Measurements from ENCODE around the gene RP9. TPM values are rescaled to one million over a fixed set of nuclear protein-coding genes. Genes with fewer than 3 reads are reported as not detected.

Gene RP9
- total and polyA plus RNA-seq, 2 of the 4 experiments (the other 2 are of a cell fraction) = 9.5 to 18.1 TPM

- Histone ChIP-seq H3K14ac (replicated peaks; ENCODE audit: low read depth, low read length) (no peak overlapping the region), H3K9ac (ENCODE audit: low read depth, low read length) (no peak overlapping the region), H3K9me3 (ENCODE audit: control insufficient read depth, insufficient read depth, low read length) (peaks cover 7% of the 10 kb centered on the region; the same call in 1 of the 2 replicates), H4K5ac (ENCODE audit: low read depth, low read length) (no peak overlapping the region), H3K4me3 (ENCODE audit: insufficient read depth, low read depth, low read length) (no peak overlapping the region), H3K23ac (ENCODE audit: low read depth, low read length) (no peak overlapping the region), H3K4me2 (ENCODE audit: low read depth, low read length) (no peak overlapping the region), H2BK20ac (ENCODE audit: low read depth, low read length) (no peak overlapping the region), H3K27ac (ENCODE audit: insufficient read depth, low read length) (no peak overlapping the region), H2BK120ac (ENCODE audit: low read depth, low read length) (no peak overlapping the region), H2AK5ac (ENCODE audit: low read depth, low read length) (no peak overlapping the region), H2BK5ac (ENCODE audit: low read depth, low read length, poor library complexity, severe bottlenecking) (no peak overlapping the region), H3K4ac (ENCODE audit: low read depth, low read length) (no peak overlapping the region), H3K79me1 (ENCODE audit: low read depth in 1 of 2, low read length in 2 of 2) (peaks cover 4 to 11% of the 10 kb centered on the region in 2 experiments; a peak in 3 of 4 replicates), H2AFZ (replicated peaks; ENCODE audit: low read length, poor library complexity) (no peak overlapping the region), H3K36me3 (ENCODE audit: control insufficient read depth, insufficient read depth, low read length) (no peaks in the 10 kb centered on the region), H4K91ac (ENCODE audit: insufficient read depth, low read depth, low read length) (no peak overlapping the region), H3K9me1 (ENCODE audit: insufficient read depth, low read length) (no peaks in the 10 kb centered on the region), H4K8ac (ENCODE audit: low read depth in 2 of 2, low read length in 2 of 2) (no peak overlapping the region), H2AK9ac (replicated peaks; ENCODE audit: low read depth, low read length, poor library complexity) (no peak overlapping the region), H2BK15ac (ENCODE audit: low read depth, low read length) (no peak overlapping the region), H3K4me1 (ENCODE audit: control insufficient read depth, insufficient read depth, low read length) (no peaks in the 10 kb centered on the region), H3K56ac (ENCODE audit: extremely low read depth, insufficient read depth, low read length) (no peak overlapping the region), H3K27me3 (ENCODE audit: control insufficient read depth, insufficient read depth, low read length) (no peaks in the 10 kb centered on the region), H4K20me1 (ENCODE audit: insufficient read depth, low read length) (0 out of 2 replicates have a peak, but pooled peaks cover 3% of the 10 kb centered on the region), H3K18ac (ENCODE audit: low read depth, low read length) (no peak overlapping the region)
- DNase-seq = no peak
- no CpG with 5 or more reads among the region's 1 CpG for WGBS, 2 experiments (ENCODE audit: extremely low coverage in 2 of 2, insufficient read length in 1 of 2)
- dilution Hi-C loops (cut with HindIII; ENCODE audit: low sequenced_read_pairs, unreplicated experiment) = no loop called here
- in situ Hi-C loops (cut with MboI; ENCODE audit: low sequenced_read_pairs) = no loop called here
- TF ChIP-seq MAZ (IDR thresholded peaks at IDR 0.05; ENCODE audit: borderline replicate concordance, low read depth, low read length) (no peak), CEBPB (IDR thresholded peaks at IDR 0.05; ENCODE audit: low read depth, low read length) (no peak), NFE2L2 (IDR thresholded peaks at IDR 0.05; ENCODE audit: low read depth, low read length) (no peak), MAFK (IDR thresholded peaks at IDR 0.05; ENCODE audit: low read depth, low read length) (no peak), CHD1 (IDR thresholded peaks at IDR 0.05; ENCODE audit: low read depth, low read length) (no peak), RAD21 (IDR thresholded peaks at IDR 0.05; ENCODE audit: low read length) (no peak), RFX5 (IDR thresholded peaks at IDR 0.05; ENCODE audit: low read depth, low read length) (no peak), ELK1 (IDR thresholded peaks at IDR 0.05; ENCODE audit: borderline replicate concordance, low read depth, low read length) (no peak), MXI1 (IDR thresholded peaks at IDR 0.05; ENCODE audit: borderline replicate concordance, low read depth, low read length) (no peak), SMC3 (IDR thresholded peaks at IDR 0.05; ENCODE audit: low read depth, low read length) (no peak), FOS (IDR thresholded peaks at IDR 0.05; ENCODE audit: low read depth, low read length) (no peak), RCOR1 (IDR thresholded peaks at IDR 0.05; ENCODE audit: insufficient replicate concordance, low read length) (no peak)
- TF ChIP-seq, protein P1, sequence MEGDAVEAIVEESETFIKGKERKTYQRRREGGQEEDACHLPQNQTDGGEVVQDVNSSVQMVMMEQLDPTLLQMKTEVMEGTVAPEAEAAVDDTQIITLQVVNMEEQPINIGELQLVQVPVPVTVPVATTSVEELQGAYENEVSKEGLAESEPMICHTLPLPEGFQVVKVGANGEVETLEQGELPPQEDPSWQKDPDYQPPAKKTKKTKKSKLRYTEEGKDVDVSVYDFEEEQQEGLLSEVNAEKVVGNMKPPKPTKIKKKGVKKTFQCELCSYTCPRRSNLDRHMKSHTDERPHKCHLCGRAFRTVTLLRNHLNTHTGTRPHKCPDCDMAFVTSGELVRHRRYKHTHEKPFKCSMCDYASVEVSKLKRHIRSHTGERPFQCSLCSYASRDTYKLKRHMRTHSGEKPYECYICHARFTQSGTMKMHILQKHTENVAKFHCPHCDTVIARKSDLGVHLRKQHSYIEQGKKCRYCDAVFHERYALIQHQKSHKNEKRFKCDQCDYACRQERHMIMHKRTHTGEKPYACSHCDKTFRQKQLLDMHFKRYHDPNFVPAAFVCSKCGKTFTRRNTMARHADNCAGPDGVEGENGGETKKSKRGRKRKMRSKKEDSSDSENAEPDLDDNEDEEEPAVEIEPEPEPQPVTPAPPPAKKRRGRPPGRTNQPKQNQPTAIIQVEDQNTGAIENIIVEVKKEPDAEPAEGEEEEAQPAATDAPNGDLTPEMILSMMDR (conservative IDR thresholded peaks at IDR 0.05; ENCODE audit: low read depth, low read length) = no peak
- TF ChIP-seq, protein P2, sequence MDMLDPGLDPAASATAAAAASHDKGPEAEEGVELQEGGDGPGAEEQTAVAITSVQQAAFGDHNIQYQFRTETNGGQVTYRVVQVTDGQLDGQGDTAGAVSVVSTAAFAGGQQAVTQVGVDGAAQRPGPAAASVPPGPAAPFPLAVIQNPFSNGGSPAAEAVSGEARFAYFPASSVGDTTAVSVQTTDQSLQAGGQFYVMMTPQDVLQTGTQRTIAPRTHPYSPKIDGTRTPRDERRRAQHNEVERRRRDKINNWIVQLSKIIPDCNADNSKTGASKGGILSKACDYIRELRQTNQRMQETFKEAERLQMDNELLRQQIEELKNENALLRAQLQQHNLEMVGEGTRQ (IDR thresholded peaks at IDR 0.05; ENCODE audit: low read depth, low read length) = no peak
- ChIA-PET POLR2A (ENCODE audit: unreplicated experiment) (no interaction called here), CTCF (no interaction called here)
- intact Hi-C loops (cut with micrococcal nuclease) = no loop called here
- no TSS peak for BruUV-seq (replicated peaks)
- no peak for ATAC-seq (ENCODE audit: low read depth)
Measured at GRCh38 chr7:33066771-33067170, 42.4 kb downstream of the RP9 start.
